GM18907 (cell line): ENCODE measurements around the gene SSC5D.
A peak's percentile ranks its signal among the peaks of the same experiment; 100 is the strongest.

ENCODE experiments used
- ATAC-seq: cut with Tn5 transposase; IDR thresholded peaks from one replicate; pipeline ENCODE4 v1.9.1; 2021; ENCODE audit warnings: mild to moderate bottlenecking, moderate library complexity; ENCODE audit not compliant: unreplicated experiment

The SSC5D gene

DNA sequence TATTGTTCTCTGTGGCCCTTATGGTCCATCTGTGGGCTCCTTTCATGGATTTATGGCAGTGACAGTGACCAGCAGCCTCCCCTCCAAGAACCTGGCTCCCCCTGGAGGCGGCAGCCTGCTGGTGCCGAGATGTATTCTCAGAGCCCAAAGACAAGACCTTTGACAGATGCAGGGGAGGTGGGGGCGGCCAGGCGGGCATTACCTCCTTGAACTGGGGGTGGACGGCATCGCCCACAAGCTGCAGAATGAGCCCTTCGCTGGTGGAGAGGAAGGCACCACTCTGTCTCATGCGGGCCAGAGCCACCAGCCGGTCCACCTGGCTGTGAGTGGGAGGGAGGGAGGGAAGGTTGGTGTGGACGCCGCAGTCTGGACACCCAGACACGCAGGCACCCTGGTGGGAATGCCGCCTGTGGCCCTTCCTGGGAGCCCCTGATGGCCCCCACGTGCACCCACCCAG is 33.4 kb upstream of the SSC5D start:
- no peak for ATAC-seq

DNA sequence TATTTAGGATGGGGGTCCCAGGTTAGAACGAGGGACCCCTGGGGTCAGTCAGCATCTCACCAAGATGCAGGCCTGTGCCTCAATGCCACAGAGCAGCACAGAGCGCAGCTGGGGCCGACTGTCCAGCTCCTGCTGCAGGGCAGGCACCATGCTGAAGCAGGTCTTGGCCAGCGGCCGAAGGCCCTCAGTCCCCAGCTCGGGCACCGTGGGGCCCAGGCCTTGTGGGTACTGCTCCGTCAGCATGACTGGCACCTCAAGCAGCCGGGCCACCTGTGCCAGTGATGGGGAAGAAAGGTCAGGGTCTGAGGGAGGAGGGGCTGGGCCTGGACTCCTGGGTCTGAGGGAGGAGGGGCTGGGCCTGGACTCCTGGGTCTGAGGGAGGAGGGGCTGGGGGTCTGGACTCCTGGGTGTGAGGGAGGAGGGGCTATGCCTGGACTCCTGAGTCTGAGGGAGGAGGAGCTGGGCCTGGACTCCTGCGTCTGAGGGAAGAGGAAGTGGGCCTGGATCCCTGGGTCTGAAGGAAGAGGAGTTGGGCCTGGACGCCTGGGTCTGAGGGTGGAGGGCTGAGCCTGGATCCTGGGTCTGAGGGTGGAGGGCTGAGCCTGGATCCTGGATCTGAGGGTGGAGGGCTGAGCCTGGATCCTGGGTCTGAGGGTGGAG is 32.5 kb upstream of the SSC5D start:
- ATAC-seq: no peak

DNA sequence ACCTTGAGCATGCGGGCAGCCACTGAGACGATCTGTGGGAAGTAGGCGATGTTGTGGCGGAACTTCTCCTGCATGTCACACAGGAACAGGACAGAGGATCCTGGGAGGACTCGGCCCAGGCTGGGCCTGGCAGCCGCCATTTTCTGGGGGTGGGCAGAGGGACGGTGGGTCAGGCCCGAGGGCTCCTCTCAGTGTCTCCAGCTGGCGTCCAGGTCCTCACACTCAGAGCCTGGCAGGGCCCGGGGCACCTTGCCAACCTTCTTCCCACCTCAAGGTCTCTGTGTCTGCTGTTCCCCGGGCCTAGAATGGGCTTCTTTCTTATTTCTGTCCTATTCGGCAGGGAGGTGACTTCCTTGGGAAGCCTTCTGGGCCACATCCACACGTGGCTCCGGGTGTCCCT is 31.9 kb upstream of the SSC5D start:
- ATAC-seq: no peak

DNA sequence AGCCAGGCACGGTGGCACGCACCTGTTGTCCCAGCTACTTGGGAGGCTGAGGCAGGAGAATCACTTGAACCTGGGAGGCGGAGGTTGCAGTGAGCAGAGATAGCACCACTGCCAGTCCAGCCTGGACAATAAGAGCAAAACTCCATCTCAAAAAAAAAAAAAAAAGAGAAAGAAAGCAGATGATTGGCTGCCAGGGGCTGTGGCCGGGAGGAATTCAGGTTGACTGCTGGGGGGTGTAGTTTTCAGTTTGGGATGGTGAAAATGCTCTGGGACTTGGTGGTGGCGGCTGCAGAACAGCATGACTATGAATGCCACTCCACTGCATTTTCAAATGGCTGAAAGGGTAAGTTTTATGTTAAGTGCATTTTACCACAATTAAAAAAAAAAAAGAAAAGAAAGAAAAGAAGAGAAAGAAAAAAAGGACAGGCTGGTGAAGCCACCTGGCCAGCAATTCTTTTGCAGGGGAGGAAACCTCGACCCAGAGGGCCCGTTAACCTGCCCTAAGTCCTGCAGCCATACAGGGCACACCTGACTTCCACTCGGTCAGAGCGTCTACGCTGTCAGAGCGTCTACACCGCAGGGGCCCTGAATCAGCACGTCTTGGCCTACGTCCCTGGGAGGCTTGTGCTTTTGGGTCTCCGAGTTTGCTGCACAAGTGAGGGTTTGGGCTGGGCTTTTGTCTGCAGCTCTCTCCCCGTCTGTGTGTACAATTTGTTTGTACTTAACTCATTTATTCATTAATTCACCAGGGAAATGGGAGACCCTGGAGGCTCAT is 30.4 kb upstream of the SSC5D start:
- no peak for ATAC-seq

DNA sequence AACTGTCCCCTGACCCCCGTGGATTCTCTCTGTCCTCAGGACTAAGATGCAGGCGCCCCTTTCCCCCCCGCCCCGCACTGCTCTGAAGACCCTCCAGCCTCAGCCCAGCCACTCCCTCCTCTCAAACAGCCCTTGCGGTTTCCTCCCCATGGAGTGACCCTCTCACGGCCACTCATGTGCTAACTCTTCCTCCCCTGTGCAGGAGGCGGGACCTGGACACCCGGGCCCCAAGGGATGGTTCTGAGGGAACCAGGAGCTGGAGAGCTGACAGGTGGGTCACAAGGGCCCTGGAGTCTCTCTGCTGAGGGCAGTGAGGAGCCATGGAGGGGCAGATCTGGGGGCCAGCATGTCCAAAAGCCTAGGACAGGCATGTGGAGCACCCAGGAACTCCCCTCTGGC is 28.7 kb upstream of the SSC5D start:
- ATAC-seq: no peak

DNA sequence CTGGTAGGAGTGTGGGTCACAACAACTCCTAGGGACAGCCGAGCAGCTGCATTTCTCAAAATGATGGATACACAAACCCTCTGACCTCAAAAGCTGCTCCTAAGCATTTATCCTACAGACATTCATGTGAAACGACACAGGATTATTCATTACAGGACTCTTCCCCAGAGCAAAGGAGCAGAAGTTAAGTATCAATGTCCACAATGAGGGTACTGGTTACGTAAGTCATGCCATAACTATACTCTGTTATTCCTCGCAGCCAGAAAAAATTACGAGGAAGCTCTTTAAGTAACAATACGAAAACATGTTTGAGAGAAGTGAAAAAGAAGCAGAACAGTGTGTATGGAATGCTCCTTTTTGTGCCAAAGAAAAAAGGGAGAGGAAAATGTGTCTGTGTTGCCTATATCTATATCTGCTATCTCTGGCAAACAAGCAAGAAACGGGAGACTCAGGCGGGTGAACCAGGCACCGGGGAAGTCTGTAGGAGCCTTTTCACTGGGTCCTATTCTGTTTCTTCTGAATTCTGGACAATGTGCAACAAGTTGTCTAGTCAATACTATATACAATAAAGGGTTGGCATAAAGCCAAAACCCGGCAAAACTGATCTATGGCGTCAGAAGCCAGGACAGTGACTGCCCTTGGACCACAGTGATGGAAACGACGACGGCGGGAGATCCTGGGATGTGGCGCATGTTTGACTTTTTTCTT is 28.1 kb upstream of the SSC5D start:
- ATAC-seq: no peak

DNA sequence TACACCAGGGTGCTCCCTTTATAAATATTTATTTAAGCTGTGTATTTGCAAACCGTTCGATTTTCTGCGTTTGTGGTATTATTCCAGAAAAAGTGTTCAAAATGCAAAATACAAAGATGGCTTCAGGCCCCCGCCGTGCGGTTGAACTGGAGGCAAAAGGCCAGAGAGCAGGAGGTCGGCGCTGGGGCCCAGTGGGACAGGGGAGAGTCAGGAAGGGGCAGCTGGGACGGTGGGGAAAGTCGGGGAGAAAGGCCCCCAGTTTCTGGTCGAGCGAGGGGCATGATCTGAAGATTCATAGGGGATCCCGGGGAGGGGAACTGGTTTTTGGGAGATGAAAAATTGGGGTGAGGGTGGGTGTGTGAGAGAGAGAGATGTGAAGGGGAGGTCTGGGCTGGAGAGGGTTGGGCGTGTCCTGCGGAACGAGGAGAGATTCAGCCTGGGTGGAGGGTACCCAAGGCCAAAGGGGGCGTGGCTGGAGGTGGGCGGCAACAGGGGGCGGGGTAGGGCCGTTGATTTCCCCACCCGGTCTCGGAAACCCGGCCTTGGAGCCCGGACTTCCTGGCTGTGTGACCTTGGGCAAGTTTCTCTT is 27.5 kb upstream of the SSC5D start:
- ATAC-seq: no peak

DNA sequence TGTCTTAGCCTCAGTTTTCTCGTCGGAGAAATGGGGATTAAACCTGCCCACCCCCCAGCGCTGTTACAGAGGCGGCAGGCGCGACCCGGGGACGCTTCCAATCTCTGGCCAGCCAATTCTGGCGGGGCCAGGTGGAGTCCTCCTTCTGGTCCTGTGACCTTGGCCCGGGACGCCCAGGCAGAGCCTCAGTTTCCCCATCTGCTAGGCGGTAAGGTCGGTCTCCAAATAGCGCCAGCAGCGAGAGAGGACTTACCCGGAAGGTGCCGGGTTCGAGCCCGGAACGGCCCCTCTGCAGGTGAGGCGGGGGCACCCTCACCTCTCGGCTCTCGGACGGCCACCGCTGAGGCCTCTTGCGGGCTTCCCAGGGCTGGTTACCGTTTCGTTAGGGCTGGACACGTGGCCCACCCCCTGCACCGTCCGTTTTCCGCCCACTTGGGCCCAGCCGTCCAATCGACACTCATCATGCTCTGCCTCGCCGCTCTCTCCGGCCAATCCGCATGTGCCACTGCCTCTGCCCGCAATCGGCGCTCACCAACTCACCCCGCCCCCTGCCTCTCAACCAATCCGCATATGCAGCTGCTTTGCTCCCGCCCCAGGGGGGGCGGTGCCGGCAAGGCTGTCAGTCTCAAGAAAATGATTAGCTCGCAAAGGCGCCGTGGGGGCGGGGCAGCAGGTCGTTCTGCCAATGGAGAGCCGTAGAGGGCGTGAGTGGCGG is 26.8 kb upstream of the SSC5D start, which contains the start of gene ISOC2:
Gene ISOC2 (minus strand): TSS at position 384 of the 715 bp plus-strand sequence. CDS start 5,156 bp downstream, outside the sequence.
- ATAC-seq: peak; percentile 90

DNA sequence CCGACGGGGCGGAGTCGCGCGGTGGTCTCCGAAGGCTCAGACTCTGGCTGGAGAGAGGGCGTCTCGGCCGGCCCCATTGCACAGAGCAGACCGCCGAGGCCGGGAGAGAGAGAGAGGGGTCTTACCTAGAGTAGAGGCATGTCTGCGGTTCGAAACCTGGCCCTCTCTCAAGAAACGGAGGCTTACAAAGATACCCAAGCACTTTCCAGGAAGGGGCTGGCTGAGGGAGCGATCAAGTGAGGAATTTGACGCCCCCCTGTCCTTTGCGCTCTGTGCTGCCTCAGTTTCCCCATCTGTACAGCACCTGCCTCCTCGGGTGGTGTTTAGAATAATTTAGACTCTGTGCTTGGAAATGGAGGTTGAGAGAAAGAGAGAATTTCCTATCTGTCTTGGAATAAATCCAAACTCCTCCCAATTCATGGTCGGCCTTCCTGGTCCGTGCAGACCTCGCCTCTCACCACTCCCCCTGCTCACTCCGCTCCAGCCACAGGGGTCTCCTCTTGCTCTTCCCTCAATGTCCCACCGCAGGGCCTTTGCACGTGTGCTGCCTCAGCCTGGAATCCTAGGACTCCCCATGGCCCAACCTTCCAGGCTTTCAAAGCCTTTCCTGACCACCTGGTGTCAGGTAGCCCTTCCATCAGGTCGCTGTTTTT is 26.1 kb upstream of the SSC5D start:
- ATAC-seq: no peak

DNA sequence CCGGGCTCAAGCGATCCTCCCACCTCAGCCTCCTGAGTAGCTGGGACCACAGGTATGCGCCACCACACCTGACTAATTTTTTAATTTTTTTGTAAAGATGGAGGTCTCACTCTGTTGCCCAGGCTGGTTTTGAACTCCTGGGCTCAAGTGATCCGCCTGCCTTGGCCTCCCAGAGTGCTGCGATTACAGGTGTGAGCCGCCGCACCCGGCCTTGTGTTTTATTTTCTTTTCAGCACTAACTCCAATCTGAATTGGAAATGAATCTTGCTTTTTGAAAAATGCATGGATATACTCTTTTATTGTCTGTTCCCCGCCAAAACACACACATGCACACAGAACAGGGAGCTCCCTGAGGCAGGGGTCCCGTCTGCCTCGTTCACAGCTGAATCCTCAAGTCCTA is 25.5 kb upstream of the SSC5D start:
- ATAC-seq: no peak

DNA sequence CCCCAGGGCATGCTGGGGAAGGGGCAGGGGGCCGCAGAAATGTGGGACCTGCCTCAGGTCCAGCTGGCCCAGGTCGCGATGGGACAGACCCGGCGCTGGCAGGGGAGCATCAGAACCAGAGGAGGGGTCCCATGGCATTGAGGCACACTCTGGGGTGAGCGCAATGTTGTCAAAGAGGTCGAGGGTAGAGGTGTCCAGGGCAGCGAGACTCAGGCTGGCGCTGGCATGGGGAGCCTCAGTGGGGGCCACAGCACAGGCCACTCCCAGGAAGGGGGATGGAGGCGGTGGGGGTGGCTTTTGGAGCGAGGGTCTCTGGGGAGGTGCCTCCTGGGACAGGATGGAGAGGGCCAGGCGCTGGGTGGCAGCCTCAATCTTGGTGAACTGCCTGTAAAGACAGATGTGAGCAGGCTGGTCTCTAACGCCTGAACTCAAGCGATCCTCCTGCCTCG is 24.6 kb upstream of the SSC5D start:
- no peak for ATAC-seq

DNA sequence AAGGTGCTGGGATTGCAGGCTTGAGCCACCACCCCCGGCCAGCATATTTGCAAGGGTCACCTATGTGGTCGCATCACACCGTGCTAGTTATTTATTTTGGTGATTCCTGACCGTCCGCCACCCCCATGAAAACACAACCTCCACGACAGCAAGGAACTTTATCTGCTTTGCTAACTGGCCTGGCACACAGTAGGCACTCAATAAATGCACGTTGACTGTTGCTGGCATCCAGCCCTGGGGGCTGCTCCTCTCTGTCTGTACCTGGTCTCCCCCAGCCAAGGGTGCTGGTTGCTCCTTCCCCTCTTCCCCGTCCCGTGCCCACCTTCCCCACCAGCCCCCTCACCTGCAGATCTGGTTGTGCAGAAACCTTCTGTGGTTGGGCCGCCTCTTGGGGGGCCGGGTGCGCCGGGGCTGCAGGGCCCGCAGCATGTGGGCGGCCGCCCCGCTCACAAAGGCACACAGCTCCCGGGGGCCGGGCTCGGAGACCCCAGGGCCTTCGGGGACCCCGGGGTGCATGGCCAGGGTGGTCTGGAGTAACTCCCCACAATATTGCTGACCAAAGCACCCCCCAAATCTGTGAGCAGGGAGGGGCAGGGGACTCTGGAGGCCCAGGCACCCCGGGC is 24.1 kb upstream of the SSC5D start:
- no peak for ATAC-seq

DNA sequence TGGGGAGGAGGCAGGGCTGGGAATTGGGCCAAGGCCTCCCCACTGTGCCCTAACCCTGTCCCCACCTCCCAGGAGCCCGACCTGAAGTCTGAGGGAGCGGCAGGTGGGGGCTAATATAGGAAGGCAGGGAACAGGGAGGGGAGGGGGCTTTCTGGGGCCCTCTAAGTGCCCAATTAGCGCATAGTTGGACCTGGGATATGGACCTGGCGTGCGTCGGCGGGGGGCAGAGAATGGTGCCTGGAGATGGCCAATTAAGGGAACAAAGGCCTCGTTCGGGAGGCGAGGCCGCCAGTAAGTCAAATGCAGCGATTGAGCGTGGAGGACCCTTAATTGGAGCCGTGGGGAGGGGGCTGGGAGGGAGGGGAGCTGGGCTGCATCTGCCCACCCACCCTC is 23.6 kb upstream of the SSC5D start, which contains the start of gene C19orf85:
Gene C19orf85 (minus strand): TSS at position 90 of the 393 bp plus-strand sequence. CDS start 197 bp downstream, outside the sequence.
- ATAC-seq: no peak

DNA sequence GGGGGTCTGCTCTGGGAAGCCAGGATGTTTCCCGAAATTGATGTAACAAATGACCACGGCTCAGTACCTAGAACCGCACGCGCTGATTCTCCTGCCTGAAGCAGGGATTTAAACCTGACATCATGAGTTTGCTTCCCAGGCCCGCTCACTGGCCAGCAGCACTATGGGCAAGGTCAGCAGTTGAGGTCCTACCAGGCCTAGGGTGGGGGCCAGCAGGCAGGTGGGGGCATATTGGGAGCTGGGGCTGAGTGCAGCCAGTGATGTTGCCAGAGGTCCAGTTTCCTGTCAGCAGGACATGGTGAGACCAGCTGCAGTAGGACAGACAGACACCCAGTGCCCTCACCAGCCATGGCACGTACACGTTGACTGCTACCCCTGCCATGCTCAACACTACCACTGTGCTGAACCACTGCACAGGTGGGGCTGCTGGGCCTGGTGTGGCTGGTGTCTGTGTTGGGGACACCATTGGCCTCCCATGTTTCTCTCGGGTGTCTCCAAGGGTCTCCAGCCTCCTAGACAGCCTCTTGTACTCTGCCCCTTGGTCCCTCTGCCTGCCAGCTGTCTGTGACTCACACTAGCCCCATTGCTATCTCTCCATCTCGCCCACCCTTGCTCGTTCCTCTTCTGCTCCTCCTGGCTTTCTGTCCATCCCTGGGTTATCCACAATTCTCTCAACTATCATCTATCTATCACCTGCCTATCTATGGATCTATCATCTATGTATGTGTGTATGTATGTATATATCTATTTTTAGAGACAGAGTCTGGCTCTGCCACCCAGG is 22.6 kb upstream of the SSC5D start:
- ATAC-seq: no peak

DNA sequence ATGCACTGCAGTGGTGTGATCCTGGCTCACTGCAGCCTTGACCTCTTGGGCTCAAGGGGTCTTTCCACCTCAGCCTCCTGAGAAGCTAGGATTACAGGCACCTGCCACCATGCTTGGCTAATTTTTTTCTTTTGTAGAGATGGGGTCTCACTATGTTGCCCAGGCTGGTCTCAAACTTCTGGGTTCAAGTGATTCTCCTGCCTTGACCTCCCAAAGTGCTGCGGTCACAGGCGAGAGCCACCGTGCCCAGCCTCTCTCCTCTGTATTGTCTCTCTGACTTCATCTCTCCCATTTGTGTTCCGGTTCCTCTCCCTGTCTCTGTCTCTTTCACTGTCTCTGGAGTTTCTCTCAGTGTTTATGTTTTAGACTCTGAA is 22.0 kb upstream of the SSC5D start:
- no peak for ATAC-seq

DNA sequence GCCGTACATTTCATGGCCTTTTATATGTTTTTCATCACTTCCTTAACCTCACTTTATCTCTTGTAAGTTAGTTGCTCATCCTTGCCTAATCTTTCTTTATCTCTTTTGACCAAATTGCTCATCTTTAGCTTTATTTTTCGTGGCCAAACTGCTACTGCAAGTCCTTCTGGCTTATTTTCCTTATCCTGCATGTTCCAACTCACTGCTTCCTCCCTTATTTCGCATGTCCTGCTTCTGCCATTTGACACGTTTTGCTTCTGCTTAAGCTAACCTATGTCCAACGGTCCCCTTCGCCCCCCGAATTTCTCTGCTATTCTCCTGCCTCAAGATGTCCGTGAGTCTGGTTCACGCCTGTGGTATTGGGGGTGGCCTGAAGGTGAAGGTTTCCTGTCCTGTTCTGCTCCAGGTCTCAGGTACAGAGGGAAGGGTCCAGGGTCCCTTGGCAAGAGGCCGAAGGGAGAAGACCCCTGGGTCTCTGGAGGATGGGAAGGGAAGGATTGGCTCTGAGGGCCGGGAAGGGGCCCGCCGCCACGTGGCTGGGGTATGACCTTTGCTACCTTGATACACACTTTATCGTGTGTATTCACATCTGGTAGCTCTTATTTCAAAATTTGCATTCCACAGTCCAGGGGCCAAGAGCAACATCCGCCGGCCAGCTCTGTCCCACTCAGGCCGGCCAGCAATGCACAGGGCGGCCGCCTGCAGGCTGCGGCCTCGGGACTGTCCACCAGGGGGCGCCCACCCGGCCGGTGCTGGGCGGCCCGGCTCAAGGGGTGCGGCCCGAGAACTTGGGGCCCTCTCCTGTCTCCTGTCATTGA is 20.8 kb upstream of the SSC5D start:
- ATAC-seq: peak; percentile 52

DNA sequence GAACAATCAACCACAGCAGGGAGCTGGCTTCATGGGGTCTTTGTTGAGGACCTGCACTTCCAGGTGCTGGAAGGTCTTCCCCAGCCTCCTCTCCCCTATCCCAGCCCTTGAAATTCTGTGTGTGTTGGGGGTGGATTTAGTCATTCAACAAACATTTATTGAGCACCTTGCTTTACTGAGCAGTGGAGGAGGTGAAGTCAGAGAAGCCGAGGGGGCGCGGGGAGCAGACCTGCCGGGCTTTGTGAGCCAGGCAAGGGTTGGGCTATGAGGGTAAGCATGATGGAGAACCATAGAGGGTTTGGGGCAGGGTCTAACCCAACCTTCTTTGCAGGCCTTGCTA is 20.2 kb upstream of the SSC5D start:
- ATAC-seq: no peak

DNA sequence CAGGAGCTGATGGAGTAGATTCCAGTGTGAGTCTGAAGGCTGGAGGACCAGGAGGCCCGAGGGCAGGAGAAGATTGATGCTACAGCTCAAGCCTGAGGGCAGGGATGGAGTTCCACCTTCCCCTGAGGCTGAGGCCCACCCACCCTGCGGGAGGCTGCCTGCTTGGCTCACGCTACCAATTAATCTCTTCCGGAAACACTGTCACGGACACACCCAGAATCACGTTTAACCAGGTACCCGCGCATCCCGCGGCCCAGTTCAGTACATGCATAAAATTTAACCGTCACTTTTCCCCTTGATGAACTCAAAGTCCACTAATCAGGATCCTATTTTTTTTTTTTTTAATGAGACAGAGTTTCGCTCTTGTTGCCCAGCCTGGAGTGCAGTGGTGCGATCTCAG is 17.0 kb upstream of the SSC5D start:
- no peak for ATAC-seq
